T-cell (primary cell): ENCODE measurements around the gene LRRFIP1. TPM values are rescaled to one million over a fixed set of nuclear protein-coding genes. Genes with fewer than 3 reads are reported as not detected.

Experiments used
- ATAC-seq, 4 experiments: fragments of 200-7000 bp in 3 of 4; fragments of 150-1000 bp in 1 of 4; cut with Tn5 transposase; replicated peaks in 1 of 4; 1 replicate in 3 of 4; 2 replicates in 1 of 4; pipeline ENCODE4 v1.10.0; 2021; ENCODE audit warnings: moderate library complexity in 3 of 4, mild to moderate bottlenecking in 2 of 4, moderate number of reproducible peaks in 1 of 4
- CTCF ChIA-PET, 2 donors: fragments of 300-600 bp; sonication (Branson Sonifier 250); formaldehyde crosslinking; loops; one replicate each; lab custom pipeline; 2022; ENCODE audit warnings: antibody characterized with exemption in 2 of 2; lab: Charles Lee
- POLR2A ChIA-PET, 2 donors: fragments of 300-600 bp; sonication (Branson Sonifier 250); formaldehyde crosslinking; loops; one replicate each; lab custom pipeline; 2022; ENCODE audit warnings: antibody characterized with exemption in 2 of 2; lab: Charles Lee
- DNase-seq, 35 experiments: peaks; one replicate each; pipeline versions ENCODE4 v3.0.0 to v3.0.0-alpha.2; 2013 to 2023
- H3K27ac ChIP-seq: one replicate; pipeline ENCODE4 v1.5.1; 2013; ENCODE audit warnings: low read length
- H3K27me3 ChIP-seq, 2 experiments: replicated peaks in 1 of 2; 1 replicate in 1 of 2; 2 replicates in 1 of 2; pipeline versions ENCODE4 v1.6.1 to v1.7.0; 2013; ENCODE audit warnings: low read length in 1 of 2, mixed read lengths in 1 of 2; ENCODE audit not compliant: control insufficient read depth in 2 of 2, insufficient read depth in 2 of 2; ENCODE audit errors: extremely low read depth in 1 of 2
- H3K36me3 ChIP-seq, 2 donors: 1 replicate in 1 of 2; 2 replicates in 1 of 2; pipeline versions ENCODE4 v1.6.1 to v1.7.0; 2013; ENCODE audit warnings: low read length in 1 of 2; ENCODE audit not compliant: control insufficient read depth in 2 of 2, insufficient read depth in 1 of 2; ENCODE audit errors: extremely low read depth in 1 of 2
- H3K4me1 ChIP-seq, 2 experiments: 1 replicate in 1 of 2; 2 replicates in 1 of 2; pipeline versions ENCODE4 v1.6.1 to v1.7.0; 2013; ENCODE audit warnings: low read length in 2 of 2, mixed read lengths in 1 of 2; ENCODE audit not compliant: insufficient read depth in 2 of 2, control insufficient read depth in 1 of 2; ENCODE audit errors: extremely low read depth in 1 of 2
- H3K4me3 ChIP-seq, 2 donors: 1 replicate in 1 of 2; 2 replicates in 1 of 2; pipeline versions ENCODE4 v1.5.1 to v1.7.0; 2013; ENCODE audit warnings: mild to moderate bottlenecking in 2 of 2, low read length in 1 of 2, moderate library complexity in 1 of 2; ENCODE audit not compliant: control insufficient read depth in 1 of 2; ENCODE audit errors: extremely low read depth in 1 of 2
- H3K9me3 ChIP-seq: 2 replicates; pipeline ENCODE4 v1.7.0; 2013
- H3K27ac Mint-ChIP-seq, 2 donors: one replicate each; pipeline ENCODE4 v1.8.0; 2020 to 2021; ENCODE audit warnings: mild to moderate bottlenecking in 2 of 2, mixed read lengths in 2 of 2
- H3K27me3 Mint-ChIP-seq, 2 donors: one replicate each; pipeline ENCODE4 v1.8.0; 2021 to 2022; ENCODE audit warnings: mixed read lengths in 2 of 2
- H3K36me3 Mint-ChIP-seq: one replicate; pipeline ENCODE4 v1.8.0; 2021; ENCODE audit warnings: mixed read lengths
- H3K4me1 Mint-ChIP-seq, 3 donors: one replicate each; pipeline ENCODE4 v1.8.0; 2020 to 2022; ENCODE audit warnings: mixed read lengths in 3 of 3, mild to moderate bottlenecking in 1 of 3
- H3K4me3 Mint-ChIP-seq, 3 donors: one replicate each; pipeline ENCODE4 v1.8.0; 2020 to 2022; ENCODE audit warnings: mild to moderate bottlenecking in 3 of 3, mixed read lengths in 3 of 3, moderate library complexity in 3 of 3
- H3K9me3 Mint-ChIP-seq, 3 donors: one replicate each; pipeline ENCODE4 v1.8.0; 2020 to 2022; ENCODE audit warnings: mixed read lengths in 3 of 3
- WGBS: methylation state at CpG from one replicate; pipeline ENCODE4 v1.1.5; 2013; ENCODE audit warnings: missing lambda C conversion rate; ENCODE audit not compliant: insufficient coverage; 5-methylcytosine and 5-hydroxymethylcytosine counted together
- total RNA-seq, 35 experiments: library from RNA in 6 of 35; stranded (reverse) in 6 of 35; fragments of 120-200 nt in 1 of 35; gene quantifications; one replicate each; pipeline versions ENCODE4 v1.2.1 to v1.2.4 and lab custom pipeline; 2013 to 2026

The LRRFIP1 gene
- total RNA-seq, 5 donors from 2014 or later (not counting 1 experiment from before 2014, with no cell fraction given): 105 to 170 (median 128) TPM

GRCh38 chr2:237693291-237693994, 66.1 kb downstream of the LRRFIP1 start:
- Mint-ChIP-seq H3K27ac (peak overlapping the region; percentile 93 to 97), H3K4me1 (peaks cover 79 to 82% (median 81%) of the 10 kb centered on the region in 3 donors), H3K36me3 (no peaks in the 10 kb centered on the region), H3K9me3 (no peaks in the 10 kb centered on the region), H3K4me3 (peak overlapping the region; percentile 84 to 89 (median 87)), H3K27me3 (no peaks in the 10 kb centered on the region)
- 6% methylated on average over 3 of the region's 6 CpGs for WGBS
- H3K27me3 ChIP-seq: no peaks in the 10 kb centered on the region
- ChIA-PET CTCF (interaction anchor here (0.6 to 7.2 kb wide), 6 partner anchors 19 to 52 kb away, joined by 3 to 112 read pairs (median 8); no protein-coding TSS in a partner anchor), POLR2A (interaction anchor here (0.5 to 7.2 kb wide), 13 partner anchors 11 to 89 kb away, joined by 3 to 122 read pairs (median 4); no protein-coding TSS in a partner anchor)
- DNase-seq (peak in 1 of 35 experiments; percentile 44), ATAC-seq (no peak)
- H3K36me3 ChIP-seq: no peaks in the 10 kb centered on the region
- H3K4me1 ChIP-seq: peaks cover 53 to 77% of the 10 kb centered on the region in 2 experiments
- no peaks in the 10 kb centered on the region for H3K9me3 ChIP-seq
- peak overlapping the region; percentile 91 for H3K27ac ChIP-seq
- peak overlapping the region; percentile 77 to 93 for H3K4me3 ChIP-seq

- DNase-seq (peak in 1 of 35 experiments; percentile 38), ATAC-seq (peak in 1 of 4 experiments; percentile 6)
- WGBS: 0% methylated on average over 9 of the region's 15 CpGs
- CTCF ChIA-PET: interaction anchor here (0.6 to 7.2 kb wide), 5 partner anchors 13 to 51 kb away, joined by 3 to 112 read pairs (median 6); no protein-coding TSS in a partner anchor
- Histone ChIP-seq H3K36me3 (no peaks in the 10 kb centered on the region), H3K27ac (peak overlapping the region; percentile 91), H3K4me1 (peaks cover 47 to 77% of the 10 kb centered on the region in 2 experiments), H3K9me3 (no peaks in the 10 kb centered on the region), H3K27me3 (no peaks in the 10 kb centered on the region), H3K4me3 (peak overlapping the region; percentile 77 to 93)
- H3K36me3 Mint-ChIP-seq: no peaks in the 10 kb centered on the region
- H3K4me3 Mint-ChIP-seq: peak overlapping the region; percentile 84 to 89 (median 87)
- H3K4me1 Mint-ChIP-seq: peaks cover 77 to 81% (median 80%) of the 10 kb centered on the region in 3 donors
- no peaks in the 10 kb centered on the region for H3K27me3 Mint-ChIP-seq
- peak overlapping the region; percentile 93 to 97 for H3K27ac Mint-ChIP-seq
- POLR2A ChIA-PET: interaction anchor here (0.6 to 7.2 kb wide), 4 partner anchors 8 to 21 kb away, joined by 3 to 122 read pairs (median 12); no protein-coding TSS in a partner anchor
- no peaks in the 10 kb centered on the region for H3K9me3 Mint-ChIP-seq
These were observed 67.2 kb downstream of the LRRFIP1 start for GRCh38 chr2:237694415-237695194.

GRCh38 chr2:237695201-237695780, 67.9 kb downstream of the LRRFIP1 start:
- H3K27me3 Mint-ChIP-seq: no peaks in the 10 kb centered on the region
- H3K9me3 Mint-ChIP-seq: no peaks in the 10 kb centered on the region
- CTCF ChIA-PET: interaction anchor here (0.6 to 7.2 kb wide), 4 partner anchors 8 to 49 kb away, joined by 3 to 112 read pairs (median 5); no protein-coding TSS in a partner anchor
- no CpG with 5 or more reads among the region's 7 CpGs for WGBS
- no peaks in the 10 kb centered on the region for H3K9me3 ChIP-seq
- DNase-seq (peak in 4 of 35 experiments; percentile 25 to 76 (median 40)), ATAC-seq (peak in 3 of 4 experiments; percentile 8 to 42 (median 16))
- peak overlapping the region; percentile 91 for H3K27ac ChIP-seq
- H3K27ac Mint-ChIP-seq: peak overlapping the region; percentile 93 to 97
- H3K4me3 Mint-ChIP-seq: peak overlapping the region; percentile 84 to 89 (median 87)
- peak overlapping the region; percentile 77 to 93 for H3K4me3 ChIP-seq
- H3K36me3 Mint-ChIP-seq: no peaks in the 10 kb centered on the region
- H3K27me3 ChIP-seq: no peaks in the 10 kb centered on the region
- H3K4me1 ChIP-seq: peaks cover 48 to 77% of the 10 kb centered on the region in 2 experiments
- POLR2A ChIA-PET: interaction anchor here (0.6 to 7.2 kb wide), 4 partner anchors 7 to 609 kb away, joined by 3 to 122 read pairs (median 27); partner anchors contain the start of gene COPS8 (in 1 of the 2)
- H3K36me3 ChIP-seq: no peaks in the 10 kb centered on the region
- peaks cover 77 to 81% (median 80%) of the 10 kb centered on the region in 3 donors for H3K4me1 Mint-ChIP-seq

GRCh38 chr2:237696461-237696860, 69.1 kb downstream of the LRRFIP1 start:
- Histone ChIP-seq H3K9me3 (no peaks in the 10 kb centered on the region), H3K27me3 (no peaks in the 10 kb centered on the region)

DNA sequence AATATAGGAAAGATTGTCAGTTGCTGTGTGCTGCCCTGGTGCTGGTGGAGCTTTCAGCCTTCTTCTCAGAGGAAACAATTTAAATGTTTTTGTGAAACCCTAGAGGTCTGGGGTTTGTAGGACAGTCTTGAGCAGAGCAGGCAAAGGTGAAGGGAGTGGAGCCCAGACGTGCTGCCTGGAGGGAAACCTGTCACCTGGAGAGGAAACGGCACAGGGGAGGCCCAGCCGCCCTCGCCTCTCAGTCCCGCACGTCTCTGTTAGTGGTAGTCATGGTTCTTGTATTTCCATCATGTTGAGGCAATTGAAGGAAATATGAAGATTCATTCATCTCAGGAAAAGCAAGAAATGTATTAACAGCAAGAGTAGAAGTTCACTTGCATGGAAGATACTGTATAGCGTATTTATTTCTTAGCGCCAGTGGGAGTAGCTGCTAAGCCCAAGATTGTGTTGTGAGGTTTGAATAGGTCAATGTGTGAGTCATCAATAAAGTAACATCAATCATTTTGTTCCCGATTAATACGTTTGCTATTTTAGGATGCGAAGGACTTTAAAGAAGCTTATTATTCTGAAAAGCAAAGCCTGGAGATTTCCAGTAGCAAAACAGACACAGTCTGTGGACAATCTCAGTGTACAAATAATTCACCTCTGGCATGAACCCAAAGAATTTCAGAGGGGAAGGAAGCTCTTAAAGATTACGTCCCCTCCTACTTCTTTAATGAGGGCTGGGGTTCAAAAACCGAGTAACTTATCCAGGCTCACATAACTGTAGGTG, 70.4 kb downstream of the LRRFIP1 start:
- no peaks in the 10 kb centered on the region for H3K27me3 Mint-ChIP-seq
- Histone ChIP-seq H3K4me1 (peaks cover 71 to 90% of the 10 kb centered on the region in 2 experiments), H3K4me3 (peak overlapping the region in 1 of 2 donors; percentile 52), H3K27me3 (no peaks in the 10 kb centered on the region), H3K9me3 (no peaks in the 10 kb centered on the region), H3K36me3 (peaks cover 0 to 5% of the 10 kb centered on the region in 2 donors), H3K27ac (peak overlapping the region; percentile 91)
- H3K9me3 Mint-ChIP-seq: no peaks in the 10 kb centered on the region
- ChIA-PET CTCF (interaction anchor here (0.5 to 7.2 kb wide), 13 partner anchors 10 to 116 kb away, joined by 3 to 112 read pairs (median 4); no protein-coding TSS in a partner anchor), POLR2A (interaction anchor here (0.6 to 7.2 kb wide), 8 partner anchors 9 to 37 kb away, joined by 3 to 122 read pairs (median 5); no protein-coding TSS in a partner anchor)
- peaks cover 95 to 98% (median 96%) of the 10 kb centered on the region in 3 donors for H3K4me1 Mint-ChIP-seq
- peak overlapping the region; percentile 73 to 89 (median 84) for H3K4me3 Mint-ChIP-seq
- DNase-seq (peak in 2 of 35 experiments; percentile 38 to 54), ATAC-seq (peak in 3 of 4 experiments; percentile 13 to 31 (median 24))
- H3K36me3 Mint-ChIP-seq: no peaks in the 10 kb centered on the region
- 13% methylated on average over 9 of the region's 13 CpGs for WGBS
- peak overlapping the region; percentile 93 to 97 for H3K27ac Mint-ChIP-seq

More at GRCh38 chr2:237696461-237696860, 69.1 kb downstream of the LRRFIP1 start:
- Mint-ChIP-seq H3K9me3 (no peaks in the 10 kb centered on the region), H3K36me3 (no peaks in the 10 kb centered on the region), H3K27me3 (no peaks in the 10 kb centered on the region), H3K4me3 (peak overlapping the region; percentile 73 to 89 (median 84)), H3K4me1 (peaks cover 82 to 84% (median 83%) of the 10 kb centered on the region in 3 donors), H3K27ac (peak overlapping the region; percentile 93 to 97)
- 0% methylated on average over 2 of the region's 5 CpGs for WGBS
- POLR2A ChIA-PET: interaction anchor here (0.6 to 7.2 kb wide), 6 partner anchors 8 to 170 kb away, joined by 5 to 122 read pairs (median 8); no protein-coding TSS in a partner anchor
- CTCF ChIA-PET: interaction anchor here (0.9 to 7.2 kb wide), 7 partner anchors 9 to 115 kb away, joined by 3 to 112 read pairs (median 6); no protein-coding TSS in a partner anchor
- H3K4me3 ChIP-seq: peak overlapping the region; percentile 1 to 35
- peak overlapping the region; percentile 91 for H3K27ac ChIP-seq
- peak in 6 of 35 experiments; percentile 25 to 56 (median 44) for DNase-seq
- peaks cover 60 to 77% of the 10 kb centered on the region in 2 experiments for H3K4me1 ChIP-seq
- peaks cover 0 to 5% of the 10 kb centered on the region in 2 donors for H3K36me3 ChIP-seq
- no peak for ATAC-seq
